ENCODE results near the gene KNDC1.

KNDC1 gene

DNA sequence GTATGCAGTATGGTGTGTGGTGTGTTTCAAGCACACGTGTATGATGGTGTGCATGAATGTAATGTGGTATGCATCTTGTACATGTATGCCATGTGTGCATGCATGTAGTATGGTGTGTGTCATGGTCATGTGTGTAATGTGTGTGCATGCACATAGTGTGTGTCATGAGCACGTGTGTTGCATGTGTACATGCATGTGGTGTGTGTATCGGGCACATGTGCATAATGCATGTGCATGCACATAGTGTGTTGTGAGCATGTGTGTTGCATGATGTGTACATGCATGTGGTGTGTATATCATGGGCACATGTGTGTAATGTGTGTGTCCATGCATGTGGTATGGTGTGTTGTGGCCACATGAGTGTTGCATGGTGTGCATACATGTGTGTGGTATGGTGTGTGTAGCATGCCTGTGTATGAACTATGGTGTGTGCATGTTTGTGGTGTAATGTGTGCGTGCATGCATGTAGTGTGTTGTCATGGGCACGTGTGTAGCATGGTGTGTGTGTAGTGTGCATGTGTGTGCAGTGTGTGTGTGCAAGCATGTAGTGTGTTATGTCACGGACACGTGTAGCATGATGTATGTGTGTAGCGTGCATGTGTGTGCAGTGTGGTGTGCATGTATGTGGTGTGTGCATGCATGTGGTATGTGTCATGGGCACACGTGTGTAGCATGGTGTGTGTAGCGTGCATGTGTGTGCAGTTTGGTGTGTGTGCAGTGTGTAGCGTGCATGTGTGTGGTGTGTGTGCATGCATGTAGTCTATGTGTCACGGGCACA lies 17.6 kb downstream of the KNDC1 start:
- DNase-seq (ENCODE audit: low spot score), result no peak

- DNase-seq (ENCODE audit: low spot score), result no peak
Observed at GRCh38 chr10:133178357-133179127, 18.5 kb downstream of the KNDC1 start.

- DNase-seq (ENCODE audit: low spot score), result no peak
Observed at GRCh38 chr10:133179128-133179520, 19.1 kb downstream of the KNDC1 start.

GRCh38 chr10:133179651-133180050 lies 19.6 kb downstream of the KNDC1 start:
- DNase-seq (ENCODE audit: low spot score), result no peak

DNA sequence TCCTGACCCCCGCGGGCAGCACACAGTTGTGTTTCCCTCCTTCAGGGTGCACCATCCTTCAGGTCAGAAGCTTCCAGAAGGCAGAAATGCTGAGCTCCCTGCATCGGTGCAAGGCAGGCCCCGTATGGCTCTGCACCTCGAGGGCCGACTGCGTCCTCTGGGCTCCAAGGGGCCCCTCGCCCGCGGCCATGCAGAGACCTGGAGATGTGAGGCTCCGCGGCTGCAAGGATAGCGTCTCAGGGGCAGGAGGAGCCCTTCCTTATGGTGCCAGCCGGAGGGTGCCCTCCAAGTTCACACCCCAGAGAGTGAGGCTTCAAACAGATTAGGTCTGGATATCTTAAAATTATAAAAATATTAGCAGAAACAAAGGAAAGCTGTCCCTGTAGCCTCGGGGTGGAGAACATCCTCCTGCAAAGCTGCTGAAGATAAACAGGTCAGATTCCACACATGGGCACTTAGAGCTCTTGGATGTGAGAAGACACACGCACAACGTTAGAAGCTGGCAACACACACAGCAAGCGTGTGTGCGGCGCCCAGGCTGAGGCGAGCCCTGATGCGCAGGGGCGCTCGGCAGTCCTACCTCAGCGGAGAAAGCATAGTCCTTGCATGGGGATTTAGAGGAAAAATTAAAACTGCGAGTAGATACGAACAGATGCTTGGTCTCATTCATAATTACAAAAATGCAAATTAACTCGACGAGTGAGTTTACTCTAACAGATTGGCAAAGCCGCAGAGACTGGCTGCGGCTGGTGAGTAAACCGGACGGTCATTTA lies 20.4 kb downstream of the KNDC1 start:
- DNase-seq (ENCODE audit: low spot score), result no peak

GRCh38 chr10:133180965-133181639 lies 21.1 kb downstream of the KNDC1 start:
- DNase-seq (ENCODE audit: low spot score), result no peak

DNA sequence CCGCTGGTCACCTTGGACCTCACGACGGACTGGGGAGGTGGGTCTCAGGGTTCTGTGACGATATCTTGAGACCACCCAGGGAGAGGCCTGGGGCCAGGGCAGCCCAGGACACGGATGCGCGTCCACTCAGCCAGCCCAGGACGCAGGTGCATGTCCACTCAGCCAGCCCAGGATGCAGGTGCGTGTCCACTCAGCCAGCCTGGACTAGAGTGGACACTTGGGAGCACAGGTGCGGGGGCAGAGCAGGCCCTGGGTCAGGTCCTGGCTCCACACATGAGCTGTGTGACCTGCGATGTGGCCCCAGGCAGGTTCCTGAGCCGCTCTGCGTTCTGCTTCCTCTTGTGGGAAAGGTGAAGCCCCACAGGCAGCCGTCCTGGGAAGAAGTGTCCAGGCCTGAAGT lies 22.2 kb downstream of the KNDC1 start:
- DNase-seq (ENCODE audit: low spot score), result no peak

GRCh38 chr10:133182791-133183645 lies 23.0 kb downstream of the KNDC1 start:
- no peak for DNase-seq (ENCODE audit: low spot score)

- DNase-seq (ENCODE audit: low spot score), result no peak
Observed at GRCh38 chr10:133183646-133184378, 23.8 kb downstream of the KNDC1 start.

- DNase-seq (ENCODE audit: low spot score), result no peak
Observed at GRCh38 chr10:133184591-133185244, 24.7 kb downstream of the KNDC1 start.

GRCh38 chr10:133185421-133185820 lies 25.4 kb downstream of the KNDC1 start:
- no peak for DNase-seq (ENCODE audit: low spot score)

DNA sequence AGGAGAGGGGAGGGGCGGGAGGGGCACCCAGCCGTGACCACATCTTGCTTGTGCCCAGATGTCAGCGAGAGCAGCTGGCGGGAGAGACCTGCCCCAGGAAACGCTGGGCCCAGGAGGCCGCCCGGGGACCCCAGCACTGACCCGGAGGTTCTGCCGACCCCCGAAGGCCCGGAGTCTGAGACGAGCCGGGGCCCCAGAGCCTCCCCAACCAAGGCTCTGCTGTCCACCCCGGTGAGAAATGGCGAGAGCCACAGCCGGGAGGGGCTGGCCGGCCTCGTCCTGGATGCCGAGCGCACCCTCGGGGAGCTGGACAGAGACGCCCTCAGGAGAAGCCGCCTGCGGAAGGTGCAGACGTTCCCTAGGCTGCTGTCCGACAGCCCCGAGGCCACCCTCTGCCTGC lies 25.9 kb downstream of the KNDC1 start:
- DNase-seq (ENCODE audit: low spot score), result no peak

- no peak for DNase-seq (ENCODE audit: low spot score)
Observed at GRCh38 chr10:133186416-133187090, 26.5 kb downstream of the KNDC1 start.

DNA sequence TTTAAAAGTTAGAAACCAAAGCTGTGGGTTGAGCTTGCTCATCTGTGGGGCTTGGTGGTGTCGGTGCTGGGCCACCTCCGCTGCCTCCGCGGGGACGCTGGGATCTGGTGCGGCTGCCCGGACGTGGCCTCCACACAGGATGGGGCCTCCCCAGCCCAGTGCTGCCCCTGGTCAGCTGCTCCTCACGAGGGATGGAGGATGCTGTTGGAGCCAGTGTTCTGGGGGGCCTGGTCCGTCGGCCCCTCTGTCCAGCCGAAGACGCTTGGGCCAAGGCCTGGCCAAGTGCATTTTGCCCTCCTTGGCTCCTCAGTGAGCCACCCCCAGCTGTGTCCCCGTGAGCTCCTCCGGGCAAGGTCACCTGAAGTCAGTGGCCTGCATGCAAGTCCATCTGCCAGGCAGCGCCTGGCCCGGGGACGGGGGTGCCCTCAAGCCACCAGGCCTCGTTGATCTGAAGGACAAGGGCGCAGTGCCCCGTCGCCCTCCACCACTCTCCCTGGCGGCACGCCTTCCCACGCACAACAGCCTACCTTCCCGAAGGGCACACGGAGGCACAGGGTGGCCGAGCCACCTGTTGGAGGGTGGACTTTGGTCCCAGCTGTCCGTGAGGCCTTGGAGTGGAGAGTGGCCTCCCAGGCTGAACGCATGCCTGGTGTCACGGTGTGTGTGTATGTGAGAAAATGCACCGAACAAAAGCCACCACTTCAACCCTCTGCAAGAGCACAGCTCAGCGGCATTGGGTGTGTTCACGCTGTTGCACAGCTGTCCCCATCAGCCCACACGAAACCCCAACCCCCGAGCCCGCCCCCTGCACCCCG lies 27.3 kb downstream of the KNDC1 start:
- DNase-seq (ENCODE audit: low spot score), result no peak

- no peak for DNase-seq (ENCODE audit: low spot score)
Observed at GRCh38 chr10:133187906-133188681, 28.1 kb downstream of the KNDC1 start.

DNA sequence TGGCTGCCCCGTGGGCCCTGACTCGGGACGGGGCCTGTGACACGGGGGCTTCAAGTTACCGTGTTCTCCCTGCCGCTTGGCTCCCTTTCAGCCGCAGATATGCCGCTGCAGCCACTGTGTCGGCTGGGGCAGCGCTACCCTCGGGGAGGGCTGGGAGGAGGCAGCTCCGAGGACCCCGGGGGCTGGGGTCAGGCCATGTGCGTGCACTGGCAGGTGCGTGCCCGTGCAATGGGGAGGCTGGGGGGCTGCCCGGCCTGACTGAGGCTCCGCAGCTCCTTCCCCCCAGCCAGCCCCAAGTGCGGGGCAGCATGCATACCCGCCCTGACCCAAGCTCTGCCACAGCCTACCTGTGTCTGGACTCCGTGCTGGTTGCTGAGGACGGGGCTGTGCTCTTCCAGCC lies 29.2 kb downstream of the KNDC1 start:
- DNase-seq (ENCODE audit: low spot score), result no peak

- DNase-seq (ENCODE audit: low spot score), result no peak
Observed at GRCh38 chr10:133189726-133190125, 29.7 kb downstream of the KNDC1 start.

DNA sequence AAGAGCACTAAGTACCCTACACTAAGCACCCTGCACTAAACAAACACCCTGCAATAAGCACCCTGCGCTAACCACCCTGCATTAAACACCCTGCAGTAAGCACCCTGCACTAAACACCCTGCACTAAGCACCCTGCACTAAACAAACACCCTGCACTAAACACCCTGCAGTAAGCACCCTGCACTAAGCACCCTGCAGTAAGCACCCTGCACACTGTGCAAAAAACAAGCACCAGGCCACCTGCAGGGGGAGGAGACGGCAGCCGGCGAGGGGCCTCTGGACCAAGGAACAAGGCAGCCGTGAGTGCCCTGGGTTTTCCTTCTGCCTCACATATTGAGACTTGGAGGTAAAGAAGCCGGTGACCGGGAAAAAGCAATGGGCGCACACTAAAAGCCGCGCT lies 30.2 kb downstream of the KNDC1 start:
- no peak for DNase-seq (ENCODE audit: low spot score)

All from kidney tubule cell (primary cell).